Mesendoderm (in vitro differentiated cells): Measurements from ENCODE around the gene CPPED1.

Source experiments
- DNase-seq: peaks from one replicate; pipeline ENCODE4 v3.0.0; 2013
- H2AK5ac ChIP-seq: 2 replicates; pipeline ENCODE4 v1.6.1; 2013; ENCODE audit warnings: low read length, inconsistent platforms
- H2BK120ac ChIP-seq: 2 replicates; pipeline ENCODE4 v1.6.1; 2013; ENCODE audit warnings: low read depth, mild to moderate bottlenecking, low read length, moderate library complexity, mixed read lengths
- H2BK15ac ChIP-seq: replicated peaks from 2 replicates; pipeline ENCODE4 v1.6.1; 2013; ENCODE audit warnings: low read depth, mild to moderate bottlenecking, moderate library complexity
- H2BK5ac ChIP-seq: 2 replicates; pipeline ENCODE4 v1.6.1; 2013; ENCODE audit warnings: low read length, inconsistent platforms
- H3K18ac ChIP-seq: 2 replicates; pipeline ENCODE4 v1.6.1; 2013; ENCODE audit warnings: mild to moderate bottlenecking, low read length, mixed read lengths
- H3K23ac ChIP-seq: one replicate; pipeline ENCODE4 v1.6.1; 2013; ENCODE audit warnings: low read length
- H3K27ac ChIP-seq: 2 replicates; pipeline ENCODE4 v1.5.1; 2013; ENCODE audit warnings: low read depth, mild to moderate bottlenecking, inconsistent platforms, low read length, moderate library complexity
- H3K27me3 ChIP-seq: 2 replicates; pipeline ENCODE4 v1.6.1; 2013; ENCODE audit warnings: low read length, control low read depth, mild to moderate bottlenecking, inconsistent platforms; ENCODE audit not compliant: insufficient read depth, poor library complexity
- H3K36me3 ChIP-seq: 2 replicates; pipeline ENCODE4 v1.6.1; 2013; ENCODE audit warnings: low read length, inconsistent platforms; ENCODE audit not compliant: control insufficient read depth, insufficient read depth
- H3K4ac ChIP-seq: one replicate; pipeline ENCODE4 v1.6.1; 2013; ENCODE audit warnings: low read depth, mild to moderate bottlenecking, low read length, moderate library complexity
- H3K4me1 ChIP-seq: 2 replicates; pipeline ENCODE4 v1.6.1; 2013; ENCODE audit warnings: low read depth, low read length, inconsistent platforms; ENCODE audit not compliant: control insufficient read depth
- H3K4me2 ChIP-seq: 2 replicates; pipeline ENCODE4 v1.6.1; 2013; ENCODE audit warnings: low read length
- H3K4me3 ChIP-seq: 2 replicates; pipeline ENCODE4 v1.5.1; 2013; ENCODE audit warnings: mild to moderate bottlenecking, low read length
- H3K56ac ChIP-seq: one replicate; pipeline ENCODE4 v1.6.1; 2013; ENCODE audit warnings: low read length
- H3K79me1 ChIP-seq: 2 replicates; pipeline ENCODE4 v1.6.1; 2013; ENCODE audit warnings: low read length, inconsistent platforms
- H3K79me2 ChIP-seq: 2 replicates; pipeline ENCODE4 v1.6.1; 2013; ENCODE audit warnings: mild to moderate bottlenecking, low read length; ENCODE audit not compliant: control insufficient read depth, insufficient read depth
- H3K9ac ChIP-seq: 2 replicates; pipeline ENCODE4 v1.6.1; 2013; ENCODE audit warnings: low read length, inconsistent platforms
- H4K5ac ChIP-seq: one replicate; pipeline ENCODE4 v1.6.1; 2013; ENCODE audit warnings: low read length
- H4K8ac ChIP-seq: one replicate; pipeline ENCODE4 v1.6.1; 2013; ENCODE audit warnings: low read depth, mild to moderate bottlenecking, control low read depth, low read length, moderate library complexity
- WGBS: extraction: QIAGEN DNeasy Blood & Tissue Kit; methylation state at CpG from one replicate; pipeline ENCODE4 v1.1.7; 2013; ENCODE audit warnings: low lambda C conversion rate, missing lambda C conversion rate; ENCODE audit not compliant: insufficient coverage; ENCODE audit errors: extremely low coverage; 5-methylcytosine and 5-hydroxymethylcytosine counted together

CPPED1 gene

GRCh38 chr16:12758670-12759558, 44.8 kb downstream of the CPPED1 start:
- no peak for DNase-seq
- Histone ChIP-seq H3K27ac (no peak overlapping the region), H3K27me3 (no peaks in the 10 kb centered on the region), H3K23ac (no peak overlapping the region), H3K79me2 (no peaks in the 10 kb centered on the region), H3K79me1 (no peaks in the 10 kb centered on the region), H3K4me2 (no peak overlapping the region), H4K5ac (no peak overlapping the region), H3K4me1 (no peaks in the 10 kb centered on the region), H3K36me3 (no peaks in the 10 kb centered on the region), H3K18ac (no peak overlapping the region), H2BK120ac (no peak overlapping the region), H2AK5ac (no peak overlapping the region), H3K56ac (no peak overlapping the region), H3K4me3 (no peak overlapping the region), H2BK5ac (no peak overlapping the region), H3K4ac (no peak overlapping the region), H3K9ac (no peak overlapping the region), H2BK15ac (no peak overlapping the region), H4K8ac (no peak overlapping the region)
- no CpG with 5 or more reads among the region's 9 CpGs for WGBS

GRCh38 chr16:12758031-12758669, 45.5 kb downstream of the CPPED1 start:
- H2BK15ac ChIP-seq = no peak overlapping the region
- H2BK5ac ChIP-seq = no peak overlapping the region
- no peak overlapping the region for H4K8ac ChIP-seq
- H2AK5ac ChIP-seq = no peak overlapping the region
- no peak overlapping the region for H2BK120ac ChIP-seq
- H3K79me2 ChIP-seq = no peaks in the 10 kb centered on the region
- WGBS = no CpG with 5 or more reads among the region's 5 CpGs
- no peaks in the 10 kb centered on the region for H3K4me1 ChIP-seq
- H4K5ac ChIP-seq = no peak overlapping the region
- DNase-seq = peak; percentile 34
- no peak overlapping the region for H3K9ac ChIP-seq
- H3K79me1 ChIP-seq = no peaks in the 10 kb centered on the region
- no peak overlapping the region for H3K4ac ChIP-seq
- no peak overlapping the region for H3K23ac ChIP-seq
- no peak overlapping the region for H3K27ac ChIP-seq
- H3K4me3 ChIP-seq = no peak overlapping the region
- H3K56ac ChIP-seq = no peak overlapping the region
- H3K4me2 ChIP-seq = no peak overlapping the region
- no peak overlapping the region for H3K18ac ChIP-seq
- H3K27me3 ChIP-seq = no peaks in the 10 kb centered on the region
- H3K36me3 ChIP-seq = no peaks in the 10 kb centered on the region

- Histone ChIP-seq H3K23ac (no peak overlapping the region), H3K27me3 (no peaks in the 10 kb centered on the region), H3K56ac (no peak overlapping the region), H3K79me2 (no peaks in the 10 kb centered on the region), H3K4me2 (no peak overlapping the region), H3K36me3 (no peaks in the 10 kb centered on the region), H2BK15ac (no peak overlapping the region), H4K5ac (no peak overlapping the region), H3K18ac (no peak overlapping the region), H4K8ac (no peak overlapping the region), H3K27ac (no peak overlapping the region), H2BK5ac (no peak overlapping the region), H3K4me3 (no peak overlapping the region), H3K4ac (no peak overlapping the region), H3K79me1 (no peaks in the 10 kb centered on the region), H2BK120ac (no peak overlapping the region), H3K4me1 (no peaks in the 10 kb centered on the region), H2AK5ac (no peak overlapping the region), H3K9ac (no peak overlapping the region)
- DNase-seq = no peak
- whole genome bisulfite sequencing = no CpG with 5 or more reads among the region's 7 CpGs
Measured at GRCh38 chr16:12757546-12757945, 46.1 kb downstream of the CPPED1 start.

- Histone ChIP-seq H3K79me2 (no peaks in the 10 kb centered on the region), H3K27ac (no peak overlapping the region)
- no CpG with 5 or more reads among the region's 4 CpGs for WGBS
Measured at GRCh38 chr16:12754824-12755543, 48.7 kb downstream of the CPPED1 start.

DNA sequence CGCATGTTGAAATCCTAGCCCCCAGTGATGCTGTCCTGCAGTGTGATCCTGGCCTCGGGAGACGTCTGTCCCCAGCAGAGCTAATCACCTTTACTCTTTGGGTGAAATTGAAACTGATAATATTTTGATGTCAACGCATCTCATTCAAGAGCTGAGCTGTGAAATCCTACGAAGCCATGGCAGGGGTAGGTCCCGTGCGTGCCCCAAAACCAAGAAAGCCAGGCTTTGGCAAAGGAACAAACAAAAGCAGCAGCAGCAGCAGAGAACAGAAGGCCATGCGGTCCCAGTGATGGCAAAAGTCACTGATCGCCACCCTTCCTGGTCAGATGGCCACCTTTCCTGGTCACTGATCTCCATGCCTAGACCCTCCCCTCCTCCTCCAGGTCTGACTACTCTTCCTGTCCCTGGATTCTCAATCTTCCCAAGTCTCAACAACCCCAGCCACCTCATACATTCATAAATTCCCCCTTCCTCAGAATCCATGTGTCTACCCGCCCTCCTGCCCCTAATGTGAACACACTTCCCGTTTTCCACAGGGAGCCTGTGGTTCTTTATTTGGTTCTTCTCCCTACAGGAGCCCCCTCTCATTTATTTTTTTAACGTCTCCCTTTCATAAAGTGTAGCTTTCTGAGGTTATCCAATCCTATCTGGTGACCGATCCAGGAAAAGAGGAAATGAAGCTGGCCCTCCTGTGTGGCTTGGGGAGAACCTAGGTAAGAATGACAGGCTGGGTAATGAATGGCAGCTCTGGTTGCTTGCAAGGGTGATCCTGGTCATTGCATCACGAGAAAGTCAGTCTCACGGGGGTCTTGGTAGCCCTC, 50.3 kb downstream of the CPPED1 start:
- no peak overlapping the region for H4K5ac ChIP-seq
- no peak overlapping the region for H3K4ac ChIP-seq
- no peak overlapping the region for H4K8ac ChIP-seq
- no peaks in the 10 kb centered on the region for H3K4me1 ChIP-seq
- H3K27ac ChIP-seq = no peak overlapping the region
- no peaks in the 10 kb centered on the region for H3K36me3 ChIP-seq
- H3K9ac ChIP-seq = no peak overlapping the region
- WGBS = no CpG with 5 or more reads among the region's 15 CpGs
- H3K79me2 ChIP-seq = no peaks in the 10 kb centered on the region
- H2AK5ac ChIP-seq = no peak overlapping the region
- no peak overlapping the region for H3K18ac ChIP-seq
- no peaks in the 10 kb centered on the region for H3K27me3 ChIP-seq
- no peak overlapping the region for H2BK15ac ChIP-seq
- H3K4me2 ChIP-seq = no peak overlapping the region
- H3K4me3 ChIP-seq = no peak overlapping the region
- no peak overlapping the region for H3K56ac ChIP-seq
- no peak overlapping the region for H2BK120ac ChIP-seq
- DNase-seq = no peak
- H3K23ac ChIP-seq = no peak overlapping the region
- no peaks in the 10 kb centered on the region for H3K79me1 ChIP-seq
- no peak overlapping the region for H2BK5ac ChIP-seq

More at GRCh38 chr16:12754824-12755543, 48.7 kb downstream of the CPPED1 start:
- H3K4ac ChIP-seq = no peak overlapping the region
- H3K79me1 ChIP-seq = no peaks in the 10 kb centered on the region
- no peak overlapping the region for H2BK5ac ChIP-seq
- no peak overlapping the region for H3K4me2 ChIP-seq
- H3K4me1 ChIP-seq = no peaks in the 10 kb centered on the region
- no peak overlapping the region for H3K56ac ChIP-seq
- H3K9ac ChIP-seq = no peak overlapping the region
- no peak overlapping the region for H2AK5ac ChIP-seq
- H4K5ac ChIP-seq = no peak overlapping the region
- no peaks in the 10 kb centered on the region for H3K27me3 ChIP-seq
- no peaks in the 10 kb centered on the region for H3K36me3 ChIP-seq
- no peak overlapping the region for H3K23ac ChIP-seq
- H2BK15ac ChIP-seq = no peak overlapping the region
- no peak for DNase-seq
- H3K18ac ChIP-seq = no peak overlapping the region
- H2BK120ac ChIP-seq = no peak overlapping the region
- no peak overlapping the region for H4K8ac ChIP-seq
- no peak overlapping the region for H3K4me3 ChIP-seq
